GM12878 (cell line): ENCODE results near the gene KPNA3. TPM values are rescaled to one million over a fixed set of nuclear protein-coding genes. Genes with fewer than 3 reads are reported as not detected.

Experiments
- ATAC-seq: fragments of 200-7000 bp; cut with Tn5 transposase; 3 replicates; pipeline ENCODE4 v1.9.1; 2020; ENCODE audit warnings: mild to moderate bottlenecking, moderate library complexity
- BruUV-seq: library from RNA; stranded (reverse); fragments of 400-500 nt; replicated peaks from 2 replicates; lab custom pipeline; 2021; lab: Mats Ljungman, UMichigan
- CTCF ChIA-PET: fragments of 300-600 bp; sonication (Branson Sonifier 250); formaldehyde crosslinking; extraction: SDS; loops from one replicate; lab custom pipeline; 2021; ENCODE audit warnings: inconsistent platforms; lab: Yijun Ruan, JAX
- POLR2A ChIA-PET: fragments of 350-600 bp; formaldehyde crosslinking; extraction: SDS; loops from one replicate; lab custom pipeline; 2021; ENCODE audit warnings: inconsistent platforms; lab: Charles Lee
- RAD21 ChIA-PET: fragments of 300-600 bp; sonication (Branson Sonifier 250); formaldehyde crosslinking; loops from one replicate; lab custom pipeline; 2023; ENCODE audit warnings: antibody characterized with exemption; ENCODE audit not compliant: unreplicated experiment; lab: Charles Lee
- SMC1A ChIA-PET: fragments of 300-600 bp; sonication (Branson Sonifier 250); formaldehyde crosslinking; loops from one replicate; lab custom pipeline; 2023; ENCODE audit not compliant: unreplicated experiment, uncharacterized antibody; lab: Charles Lee
- DNase-seq: peaks from one replicate; pipeline ENCODE4 v3.0.0-alpha.2; 2011; ENCODE audit warnings: low read depth, low spot score
- FAIRE-seq: peaks from 3 replicates; lab custom pipeline; 2011; peaks lifted over from hg19 to GRCh38; lab: Jason Lieb, UNC
- H2AFZ ChIP-seq: 2 replicates; pipeline ENCODE4 v1.6.0; 2011; ENCODE audit warnings: low read depth, low read length, control low read depth; ENCODE audit not compliant: control insufficient read depth
- H3K27ac ChIP-seq: 2 replicates; pipeline ENCODE4 v1.5.1; 2011; ENCODE audit warnings: control low read depth; ENCODE audit not compliant: control insufficient read depth, insufficient read depth
- H3K27me3 ChIP-seq, 2 experiments: replicated peaks in 1 of 2; 2 replicates each; pipeline versions ENCODE4 v1.6.0 to v1.6.1; 2011; ENCODE audit warnings: low read length in 1 of 2; ENCODE audit not compliant: control insufficient read depth in 2 of 2, insufficient read depth in 2 of 2
- H3K36me3 ChIP-seq, 2 experiments: 2 replicates each; pipeline ENCODE4 v1.5.1; 2011; ENCODE audit warnings: low read length in 1 of 2; ENCODE audit not compliant: control insufficient read depth in 2 of 2, insufficient read depth in 2 of 2
- H3K4me1 ChIP-seq: 2 replicates; pipeline ENCODE4 v1.6.1; 2011; ENCODE audit warnings: mild to moderate bottlenecking, low read length, moderate library complexity, mixed read lengths; ENCODE audit not compliant: control insufficient read depth, insufficient read depth
- H3K4me2 ChIP-seq: 2 replicates; pipeline ENCODE4 v1.6.0; 2011; ENCODE audit warnings: control low read depth; ENCODE audit not compliant: control insufficient read depth, insufficient read depth
- H3K4me3 ChIP-seq: fragments of 200-600 bp; sonication (generic); 2 replicates; pipeline ENCODE4 v1.5.1; 2016
- H3K79me2 ChIP-seq: 2 replicates; pipeline ENCODE4 v1.6.0; 2011; ENCODE audit warnings: low read length; ENCODE audit not compliant: control insufficient read depth, insufficient read depth
- H3K9ac ChIP-seq: 2 replicates; pipeline ENCODE4 v1.8.0; 2011; ENCODE audit warnings: low read length, control low read depth, mixed read lengths; ENCODE audit not compliant: control insufficient read depth, insufficient read depth
- H3K9me3 ChIP-seq: replicated peaks from 3 replicates; pipeline ENCODE4 v1.5.1; 2011; ENCODE audit warnings: mild to moderate bottlenecking, low read length; ENCODE audit not compliant: control insufficient read depth, insufficient read depth
- H4K20me1 ChIP-seq: 2 replicates; pipeline ENCODE4 v1.6.0; 2011; ENCODE audit not compliant: control insufficient read depth, insufficient read depth
- ATF7 ChIP-seq: fragments of 450-650 bp; IDR thresholded peaks from 2 replicates; pipeline ENCODE4 v1.6.1; 2016; ENCODE audit warnings: low read depth, mild to moderate bottlenecking
- BHLHE40 ChIP-seq, 2 experiments: fragments of 450-650 bp in 1 of 2; IDR thresholded peaks; 2 replicates each; pipeline ENCODE4 v1.6.1; 2011 to 2017; ENCODE audit warnings: low read depth in 2 of 2, borderline replicate concordance in 1 of 2, improper control_type of control experiment in 1 of 2, low read length in 1 of 2, mild to moderate bottlenecking in 1 of 2
- CBX5 ChIP-seq: sonication (generic); IDR thresholded peaks from 2 replicates; pipeline ENCODE4 v1.6.1; 2016; ENCODE audit warnings: low read depth, moderate library complexity, mild to moderate bottlenecking, inconsistent platforms
- CTCF ChIP-seq, 3 experiments: IDR thresholded peaks in 2 of 3; conservative IDR thresholded peaks in 1 of 3; 2 replicates each; pipeline ENCODE4 v1.5.1; 2011; ENCODE audit warnings: low read depth in 3 of 3, low read length in 3 of 3, mild to moderate bottlenecking in 3 of 3, control low read depth in 2 of 3, moderate library complexity in 2 of 3, inconsistent platforms in 1 of 3, mixed read lengths in 1 of 3; ENCODE audit not compliant: control insufficient read depth in 2 of 3, insufficient read depth in 1 of 3; ENCODE audit errors: extremely low read depth in 1 of 3
- E2F4 ChIP-seq: IDR thresholded peaks from 2 replicates; pipeline ENCODE4 v1.6.1; 2012; ENCODE audit warnings: low read depth, low read length, improper control_type of control experiment
- HDAC6 ChIP-seq: fragments of 200-600 bp; sonication (generic); IDR thresholded peaks from one replicate; pipeline ENCODE4 v1.8.0; 2017; ENCODE audit warnings: antibody characterized with exemption; ENCODE audit not compliant: unreplicated experiment
- RAD21 ChIP-seq: IDR thresholded peaks from 2 replicates; pipeline ENCODE4 v1.6.1; 2011; ENCODE audit warnings: mild to moderate bottlenecking, low read depth, low read length, moderate library complexity; ENCODE audit not compliant: insufficient read depth
- SMC3 ChIP-seq: IDR thresholded peaks from 2 replicates; pipeline ENCODE4 v1.6.1; 2011; ENCODE audit warnings: low read length, improper control_type of control experiment, borderline replicate concordance
- SREBF2 ChIP-seq: IDR thresholded peaks from 2 replicates; pipeline ENCODE4 v1.6.1; 2012; ENCODE audit warnings: mild to moderate bottlenecking, low read length
- ZNF24 ChIP-seq: fragments of 450-650 bp; IDR thresholded peaks from 2 replicates; pipeline ENCODE4 v1.6.1; 2017; ENCODE audit warnings: antibody characterized with exemption, mild to moderate bottlenecking
- WGBS: methylation state at CpG from one replicate; pipeline ENCODE4 v1.1.6; 2016; ENCODE audit warnings: low lambda C conversion rate; ENCODE audit not compliant: insufficient replicate concordance, insufficient coverage; ENCODE audit errors: missing lambda C conversion rate; 5-methylcytosine and 5-hydroxymethylcytosine counted together
- in situ Hi-C: fragments of 300-500 bp; cut with MboI; formaldehyde crosslinking; loops from 9 replicates; pipeline ENCODE4 v1.14.3; 2018; ENCODE audit warnings: mixed read lengths
- intact Hi-C: fragments of 100-400 bp; cut with micrococcal nuclease; formaldehyde crosslinking; loops from one replicate; pipeline ENCODE4 v1.14.2; 2022; ENCODE audit not compliant: unreplicated experiment
- polyA plus RNA-seq, 11 experiments: library from polyadenylated mRNA; depleted of rRNA in 4 of 11; unstranded in 6 of 11; stranded (reverse) in 5 of 11; fragments of >200 nt; fragmentation: Nextera tagmentation in 4 of 11; fragmentation: Illumina TruSeq in 1 of 11; extraction: Ambion mirVana in 4 of 11; extraction: Trizol in 1 of 11; gene quantifications; 1 replicate in 1 of 11; 2 replicates in 10 of 11; pipeline versions ENCODE4 v1.2.1 to v1.2.3, GENCODE V29; 2011 to 2016; ENCODE audit warnings: inconsistent platforms in 2 of 11, missing spikeins in 2 of 11, low read depth in 1 of 11
- total RNA-seq, 4 experiments: library from RNA; depleted of rRNA in 3 of 4; stranded (reverse); fragments of >200 nt in 3 of 4; fragmentation: Illumina TruSeq in 1 of 4; extraction: Trizol in 1 of 4; gene quantifications; 2 replicates each; pipeline versions ENCODE4 v1.2.1 to v1.2.3, GENCODE V29; 2013 to 2021

Gene KPNA3
- total and polyA plus RNA-seq, 10 of the 15 experiments (the other 5 are each of a cell fraction or from before 2014, with no cell fraction given) = 23.3 to 50.5 (median 31.1) TPM

GRCh38 chr13:49679246-49679645, 113.2 kb downstream of the KPNA3 start:
- Histone ChIP-seq H4K20me1 (no peaks in the 10 kb centered on the region; the same call in 1 of the 2 replicates), H2AFZ (no peak overlapping the region), H3K36me3 (no peaks in the 10 kb centered on the region), H3K27me3 (no peaks in the 10 kb centered on the region), H3K9me3 (no peaks in the 10 kb centered on the region), H3K79me2 (peaks cover 6% of the 10 kb centered on the region), H3K27ac (no peak overlapping the region), H3K4me2 (no peak overlapping the region), H3K4me1 (peaks cover 12% of the 10 kb centered on the region), H3K9ac (no peak overlapping the region), H3K4me3 (no peak overlapping the region)
- in situ Hi-C loops (no loop called here), intact Hi-C loops (no loop called here)
- POLR2A ChIA-PET = no interaction called here
- SMC1A ChIA-PET = interaction anchor here (1.1 to 1.6 kb wide), 5 partner anchors 9 to 165 kb away, joined by 3 to 9 read pairs (median 4); partner anchors contain the start of gene EBPL
- FAIRE-seq = no peak
- 77% methylated on average over 3 of the region's 3 CpGs for WGBS
- TF ChIP-seq SMC3 (peak; percentile 32; the same call in 1 of the 2 replicates), HDAC6 (no peak), CTCF (IDR thresholded peaks at IDR 0.05 in 2 of 3, conservative IDR thresholded peaks at IDR 0.05 in 1 of 3; ENCODE audit: control insufficient read depth in 2 of 3, extremely low read depth in 1 of 3, insufficient read depth in 1 of 3, low read depth in 3 of 3, low read length in 3 of 3) (peak in 2 of 3 experiments; percentile 29 to 47; a peak in 3 of 6 replicates), BHLHE40 (IDR thresholded peaks at IDR 0.05; ENCODE audit: borderline replicate concordance in 1 of 2, low read depth in 2 of 2, low read length in 1 of 2) (no peak), ZNF24 (no peak), ATF7 (no peak), E2F4 (no peak), SREBF2 (no peak), RAD21 (peak; percentile 70), CBX5 (no peak)
- no peak for DNase-seq
- RAD21 ChIA-PET = interaction anchor here (0.5 kb wide), 1 partner anchor 114 kb away, joined by 3 read pairs; no protein-coding TSS in a partner anchor
- no peak; the same call in 2 of the 3 replicates for ATAC-seq
- CTCF ChIA-PET = interaction anchor here (1.2 to 1.8 kb wide), 3 partner anchors 108 to 171 kb away, joined by 3 to 12 read pairs (median 4); no protein-coding TSS in a partner anchor
- no TSS peak for BruUV-seq
